ENCODE data around the gene ZC3H12D.

DNA sequence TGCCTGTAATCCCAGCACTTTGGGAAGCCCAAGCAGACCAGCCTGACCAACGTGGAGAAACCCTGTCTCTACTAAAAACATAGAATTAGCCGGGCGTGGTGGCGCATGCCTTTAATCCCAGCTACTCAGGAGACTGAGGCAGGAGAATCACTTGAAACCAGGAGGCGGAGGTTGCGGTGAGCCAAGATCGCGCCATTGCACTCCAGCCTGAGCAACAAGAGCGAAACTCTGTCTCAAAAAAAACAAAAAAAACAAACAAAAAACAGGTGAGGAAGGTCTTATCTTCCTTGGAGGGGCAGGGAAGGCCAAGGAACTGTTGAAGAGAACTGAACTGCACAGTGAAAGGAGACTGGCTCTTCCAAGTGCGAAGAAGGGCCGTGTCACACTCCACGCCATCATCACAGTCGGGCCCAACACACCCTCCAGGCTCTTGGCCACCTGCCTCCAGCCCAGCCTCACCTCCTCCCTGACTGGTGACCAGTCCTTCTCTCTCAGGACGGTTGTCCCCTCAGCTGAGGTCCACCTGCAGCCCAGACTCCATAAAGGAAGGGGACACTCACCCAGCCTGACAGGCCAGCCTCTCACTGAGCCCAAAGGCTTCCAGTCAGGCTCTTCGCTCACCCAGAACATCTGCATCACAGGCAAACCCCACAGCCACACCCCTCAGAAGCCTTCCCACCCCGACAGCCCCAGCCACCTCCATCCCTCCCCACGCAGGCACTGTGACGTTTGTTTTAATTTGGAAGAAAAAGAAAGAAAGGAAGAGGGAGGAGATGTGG lies 4.1 kb downstream of the ZC3H12D start:
- TF ChIP-seq, protein P1, sequence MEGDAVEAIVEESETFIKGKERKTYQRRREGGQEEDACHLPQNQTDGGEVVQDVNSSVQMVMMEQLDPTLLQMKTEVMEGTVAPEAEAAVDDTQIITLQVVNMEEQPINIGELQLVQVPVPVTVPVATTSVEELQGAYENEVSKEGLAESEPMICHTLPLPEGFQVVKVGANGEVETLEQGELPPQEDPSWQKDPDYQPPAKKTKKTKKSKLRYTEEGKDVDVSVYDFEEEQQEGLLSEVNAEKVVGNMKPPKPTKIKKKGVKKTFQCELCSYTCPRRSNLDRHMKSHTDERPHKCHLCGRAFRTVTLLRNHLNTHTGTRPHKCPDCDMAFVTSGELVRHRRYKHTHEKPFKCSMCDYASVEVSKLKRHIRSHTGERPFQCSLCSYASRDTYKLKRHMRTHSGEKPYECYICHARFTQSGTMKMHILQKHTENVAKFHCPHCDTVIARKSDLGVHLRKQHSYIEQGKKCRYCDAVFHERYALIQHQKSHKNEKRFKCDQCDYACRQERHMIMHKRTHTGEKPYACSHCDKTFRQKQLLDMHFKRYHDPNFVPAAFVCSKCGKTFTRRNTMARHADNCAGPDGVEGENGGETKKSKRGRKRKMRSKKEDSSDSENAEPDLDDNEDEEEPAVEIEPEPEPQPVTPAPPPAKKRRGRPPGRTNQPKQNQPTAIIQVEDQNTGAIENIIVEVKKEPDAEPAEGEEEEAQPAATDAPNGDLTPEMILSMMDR (tag by site-specific recombination; IDR thresholded peaks at IDR 0.05): no peak
- TF ChIP-seq, protein P2, sequence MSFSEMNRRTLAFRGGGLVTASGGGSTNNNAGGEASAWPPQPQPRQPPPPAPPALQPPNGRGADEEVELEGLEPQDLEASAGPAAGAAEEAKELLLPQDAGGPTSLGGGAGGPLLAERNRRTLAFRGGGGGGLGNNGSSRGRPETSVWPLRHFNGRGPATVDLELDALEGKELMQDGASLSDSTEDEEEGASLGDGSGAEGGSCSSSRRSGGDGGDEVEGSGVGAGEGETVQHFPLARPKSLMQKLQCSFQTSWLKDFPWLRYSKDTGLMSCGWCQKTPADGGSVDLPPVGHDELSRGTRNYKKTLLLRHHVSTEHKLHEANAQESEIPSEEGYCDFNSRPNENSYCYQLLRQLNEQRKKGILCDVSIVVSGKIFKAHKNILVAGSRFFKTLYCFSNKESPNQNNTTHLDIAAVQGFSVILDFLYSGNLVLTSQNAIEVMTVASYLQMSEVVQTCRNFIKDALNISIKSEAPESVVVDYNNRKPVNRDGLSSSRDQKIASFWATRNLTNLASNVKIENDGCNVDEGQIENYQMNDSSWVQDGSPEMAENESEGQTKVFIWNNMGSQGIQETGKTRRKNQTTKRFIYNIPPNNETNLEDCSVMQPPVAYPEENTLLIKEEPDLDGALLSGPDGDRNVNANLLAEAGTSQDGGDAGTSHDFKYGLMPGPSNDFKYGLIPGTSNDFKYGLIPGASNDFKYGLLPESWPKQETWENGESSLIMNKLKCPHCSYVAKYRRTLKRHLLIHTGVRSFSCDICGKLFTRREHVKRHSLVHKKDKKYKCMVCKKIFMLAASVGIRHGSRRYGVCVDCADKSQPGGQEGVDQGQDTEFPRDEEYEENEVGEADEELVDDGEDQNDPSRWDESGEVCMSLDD (tag by site-specific recombination; IDR thresholded peaks at IDR 0.05): no peak
- TF ChIP-seq ZNF416 (tag by site-specific recombination; IDR thresholded peaks at IDR 0.05) (no peak), ZBTB17 (tag by site-specific recombination; IDR thresholded peaks at IDR 0.05) (no peak), ZBTB20 (tag by site-specific recombination; IDR thresholded peaks at IDR 0.05) (no peak), ZNF426 (tag by site-specific recombination; IDR thresholded peaks at IDR 0.05) (no peak)

All from HEK293 (cell line).